Activated T-cell treated with anti-CD3 and anti-CD28 coated beads for 24 hours (primary cell): ENCODE measurements around the gene PHACTR1.

Experiments
- DNase-seq: peaks from one replicate; pipeline ENCODE4 v3.0.0-alpha.2; 2020; ENCODE audit warnings: low read depth

The PHACTR1 gene

GRCh38 chr6:13072686-13073347 lies 356.2 kb downstream of the PHACTR1 start:
- DNase-seq: no peak

GRCh38 chr6:13074415-13075140 lies 358.0 kb downstream of the PHACTR1 start:
- DNase-seq: no peak

GRCh38 chr6:13075141-13075845 lies 358.7 kb downstream of the PHACTR1 start:
- DNase-seq: no peak

GRCh38 chr6:13076575-13076974 lies 360.0 kb downstream of the PHACTR1 start:
- DNase-seq: no peak

GRCh38 chr6:13077117-13077516 lies 360.6 kb downstream of the PHACTR1 start:
- no peak for DNase-seq

GRCh38 chr6:13079096-13079723 lies 362.6 kb downstream of the PHACTR1 start:
- no peak for DNase-seq

- DNase-seq: no peak
Measured at GRCh38 chr6:13080462-13081188, 364.1 kb downstream of the PHACTR1 start.

GRCh38 chr6:13081189-13081563 lies 364.6 kb downstream of the PHACTR1 start:
- no peak for DNase-seq

- DNase-seq: no peak
Measured at GRCh38 chr6:13089296-13089994, 372.9 kb downstream of the PHACTR1 start.

- no peak for DNase-seq
Measured at GRCh38 chr6:13091192-13091591, 374.6 kb downstream of the PHACTR1 start.

GRCh38 chr6:13094781-13095425 lies 378.3 kb downstream of the PHACTR1 start:
- DNase-seq: no peak

GRCh38 chr6:13096084-13096483 lies 379.5 kb downstream of the PHACTR1 start:
- DNase-seq: no peak

GRCh38 chr6:13097454-13097853 lies 380.9 kb downstream of the PHACTR1 start:
- DNase-seq: no peak

GRCh38 chr6:13098006-13098405 lies 381.4 kb downstream of the PHACTR1 start:
- DNase-seq: no peak

- no peak for DNase-seq
Measured at GRCh38 chr6:13098793-13099570, 382.4 kb downstream of the PHACTR1 start.

- no peak for DNase-seq
Measured at GRCh38 chr6:13099771-13100170, 383.2 kb downstream of the PHACTR1 start.

GRCh38 chr6:13101409-13101808 lies 384.8 kb downstream of the PHACTR1 start:
- no peak for DNase-seq

GRCh38 chr6:13101985-13102384 lies 385.4 kb downstream of the PHACTR1 start:
- DNase-seq: no peak

GRCh38 chr6:13103169-13103568 lies 386.6 kb downstream of the PHACTR1 start:
- no peak for DNase-seq

- no peak for DNase-seq
Measured at GRCh38 chr6:13105139-13105538, 388.6 kb downstream of the PHACTR1 start.
